ENCODE data around the gene FOXP1. TPM values are rescaled to one million over a fixed set of nuclear protein-coding genes. Genes with fewer than 3 reads are reported as not detected.

The FOXP1 gene
- 10.2 TPM for polyA plus RNA-seq (2012; ENCODE audit: insufficient read depth, insufficient read length)

DNA sequence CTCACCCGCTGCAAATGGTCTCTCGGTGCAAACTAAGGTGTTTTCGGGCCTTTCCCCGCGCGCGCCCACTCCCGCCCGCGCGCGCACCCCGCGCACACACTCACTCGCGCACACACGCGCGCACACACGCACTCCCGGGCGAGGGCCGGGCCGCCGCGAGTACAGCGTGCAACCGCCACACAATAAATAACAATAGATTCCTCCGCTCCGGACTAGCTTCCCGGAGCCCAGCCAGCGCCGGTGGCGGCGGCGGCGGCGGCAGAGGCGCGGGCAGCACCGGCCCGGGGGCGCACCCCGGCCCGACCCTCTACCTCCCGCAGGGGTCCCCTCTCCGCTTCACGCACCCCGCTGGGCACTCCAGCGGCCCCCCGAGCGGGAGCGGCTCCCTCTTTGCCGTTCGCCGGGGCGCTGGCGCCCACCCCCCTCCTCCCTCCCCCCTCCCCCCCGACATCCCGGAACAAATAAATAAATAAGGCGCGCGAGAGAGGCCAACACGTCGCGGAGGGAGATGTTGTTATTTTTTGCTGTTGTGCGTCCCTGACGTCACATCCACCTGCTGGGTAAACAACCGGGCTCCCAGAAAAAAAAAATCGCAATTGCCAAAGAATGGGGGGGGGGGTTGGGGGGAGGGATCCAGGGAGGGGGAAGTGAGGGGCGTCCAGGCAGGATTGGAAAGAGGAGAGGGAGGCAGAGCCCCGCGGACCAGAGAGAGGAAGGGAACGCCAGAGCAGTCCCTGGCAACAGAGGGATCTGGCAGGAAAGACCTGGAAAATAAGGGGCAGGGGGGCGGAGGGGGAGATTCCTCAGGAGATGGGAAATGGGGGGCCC, at the start of gene FOXP1:
Gene FOXP1 (minus strand): TSS at position 163 of the 828 bp plus-strand sequence. CDS start 385,347 bp downstream, outside the sequence.
- DNase-seq (ENCODE audit: low read depth, low spot score) = peak; percentile 90
- H3K4me3 ChIP-seq (ENCODE audit: low read length) = peak within 1 kb of the TSS; percentile 73

DNA sequence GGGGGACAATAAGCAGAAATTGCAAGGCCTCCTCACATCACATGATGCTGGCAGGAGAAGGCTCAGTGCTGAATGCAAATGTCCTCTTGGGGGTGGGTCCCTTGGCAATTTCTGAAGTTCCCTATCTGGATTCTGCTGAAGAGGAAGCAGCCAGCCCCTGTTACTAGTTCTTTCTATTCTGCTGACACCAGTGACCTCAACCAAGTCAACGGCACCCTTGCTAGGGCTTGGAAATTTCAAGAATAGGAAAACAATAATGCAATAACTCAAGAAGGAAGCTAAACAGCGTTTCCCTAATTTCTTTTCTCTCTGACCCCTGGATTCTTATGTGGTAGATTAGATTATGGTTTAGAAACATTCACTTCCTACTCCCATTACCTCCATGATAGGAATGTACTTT, 46.2 kb upstream of the FOXP1 start:
- no peak for DNase-seq (ENCODE audit: low read depth, low spot score)
- H3K4me3 ChIP-seq (ENCODE audit: low read length) = no peak overlapping the region

DNA sequence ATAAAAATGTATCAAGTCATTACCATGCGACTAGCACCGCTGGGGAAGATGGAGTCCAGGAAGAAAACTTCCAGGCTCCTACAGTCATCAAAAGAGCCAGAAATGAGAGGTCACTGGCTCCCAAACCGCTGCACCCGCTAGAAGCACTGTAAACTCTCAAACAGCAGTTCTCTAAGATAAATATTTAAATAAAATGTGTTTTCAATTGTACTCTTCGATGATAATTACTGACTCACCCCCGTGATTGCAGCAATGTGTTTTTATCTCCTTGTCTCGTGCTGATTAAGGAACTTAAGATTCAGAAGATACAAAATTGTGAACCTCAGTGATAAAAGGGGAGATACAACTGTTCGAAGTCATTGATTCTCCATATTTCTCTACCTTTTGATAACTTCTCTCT, 45.8 kb upstream of the FOXP1 start:
- no peak for DNase-seq (ENCODE audit: low read depth, low spot score)
- H3K4me3 ChIP-seq (ENCODE audit: low read length) = no peak overlapping the region

DNA sequence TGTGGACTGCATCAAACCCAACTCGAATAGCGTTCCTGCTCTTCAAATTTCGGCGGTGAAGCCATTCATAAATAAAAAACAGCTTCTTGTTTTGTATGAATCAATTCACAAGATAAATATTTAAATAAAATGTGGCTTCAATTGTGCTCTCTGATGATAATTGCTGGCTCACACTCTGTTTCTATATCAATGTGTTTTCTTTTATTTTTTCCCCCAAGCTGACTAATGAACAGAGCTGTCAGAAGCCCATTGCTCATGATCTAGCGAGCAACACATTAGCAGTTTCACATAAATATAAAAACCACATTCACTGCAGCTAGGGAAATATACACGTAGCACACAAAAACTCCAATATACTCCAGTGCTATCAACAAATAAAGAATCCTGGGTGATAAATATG, 45.0 kb upstream of the FOXP1 start:
- DNase-seq (ENCODE audit: low read depth, low spot score) = no peak
- no peak overlapping the region for H3K4me3 ChIP-seq (ENCODE audit: low read length)

DNA sequence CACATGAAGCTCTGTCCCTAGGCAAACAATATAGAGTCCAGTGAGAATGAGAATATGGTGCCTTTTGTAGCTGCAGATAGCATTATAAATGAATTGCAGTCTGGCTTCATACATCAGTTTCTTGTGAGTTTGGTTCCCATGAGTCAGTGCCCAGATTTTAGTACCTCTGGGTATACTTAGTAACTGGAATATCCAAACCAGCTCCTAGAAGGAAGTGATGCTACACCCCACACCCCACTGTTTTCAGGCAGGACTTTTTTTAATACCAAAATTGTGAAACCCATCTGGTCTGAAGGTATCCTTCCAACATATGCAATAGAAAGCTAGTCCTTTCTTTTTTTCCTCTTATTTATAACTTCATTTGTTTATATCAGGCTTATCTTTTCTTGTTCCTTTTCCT, 42.1 kb upstream of the FOXP1 start:
- DNase-seq (ENCODE audit: low read depth, low spot score) = no peak

DNA sequence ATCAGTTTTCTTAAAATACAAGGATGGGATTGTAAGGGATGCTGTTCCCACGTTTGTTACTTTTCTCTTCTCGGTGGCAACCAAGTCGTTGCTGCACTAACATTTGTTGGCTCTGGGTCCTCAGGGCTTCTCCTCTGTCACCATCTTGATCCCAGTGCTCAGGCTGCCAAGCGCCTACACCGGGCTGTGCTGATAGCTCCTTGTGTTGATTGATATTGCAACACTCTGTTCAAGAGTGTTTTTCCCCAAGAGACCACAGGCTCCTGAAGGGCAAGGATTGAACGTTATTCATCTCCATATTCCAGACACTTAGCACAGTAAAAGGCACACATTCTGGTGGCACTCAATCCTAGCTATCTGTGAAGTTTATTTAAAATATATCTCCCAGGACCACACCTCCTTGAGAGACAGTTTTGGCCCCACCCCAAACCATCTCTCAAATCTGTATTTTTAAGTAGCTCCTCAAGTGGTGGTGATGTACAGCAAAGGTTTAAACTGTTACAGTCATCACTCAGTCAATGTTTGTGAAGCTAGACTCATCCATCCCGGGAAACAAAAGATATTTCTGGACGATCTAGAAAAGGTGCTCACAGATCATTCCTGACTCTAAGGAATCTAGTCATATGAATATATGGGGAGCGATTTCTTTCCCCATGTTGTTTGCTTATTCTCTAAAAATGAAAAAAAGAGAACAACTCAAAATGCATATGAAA, 38.5 kb upstream of the FOXP1 start:
- no peak for DNase-seq (ENCODE audit: low read depth, low spot score)
- H3K4me3 ChIP-seq (ENCODE audit: low read length) = no peak overlapping the region

More for the DNA sequence above, 42.1 kb upstream of the FOXP1 start:
- no peak overlapping the region for H3K4me3 ChIP-seq (ENCODE audit: low read length)

DNA sequence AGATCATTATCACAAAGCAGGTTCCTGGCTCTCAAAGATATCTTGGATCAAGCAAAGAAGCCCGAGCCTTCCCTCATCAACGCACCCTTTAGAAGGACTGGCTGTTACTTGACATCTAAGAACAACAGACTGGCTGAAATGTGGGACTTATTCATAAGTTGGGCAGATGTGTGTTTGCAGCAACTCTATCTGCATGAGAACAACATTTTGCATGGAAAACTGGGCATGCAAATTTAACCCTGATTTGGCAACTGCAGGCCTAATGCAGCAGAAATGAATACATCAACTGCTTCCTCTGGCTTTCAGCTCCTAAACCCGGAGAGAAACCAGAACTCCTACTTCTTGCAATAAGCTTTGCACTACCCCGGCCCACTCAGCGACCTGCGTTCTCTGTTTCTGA, 35.0 kb upstream of the FOXP1 start:
- H3K4me3 ChIP-seq (ENCODE audit: low read length) = no peak overlapping the region
- DNase-seq (ENCODE audit: low read depth, low spot score) = no peak

DNA sequence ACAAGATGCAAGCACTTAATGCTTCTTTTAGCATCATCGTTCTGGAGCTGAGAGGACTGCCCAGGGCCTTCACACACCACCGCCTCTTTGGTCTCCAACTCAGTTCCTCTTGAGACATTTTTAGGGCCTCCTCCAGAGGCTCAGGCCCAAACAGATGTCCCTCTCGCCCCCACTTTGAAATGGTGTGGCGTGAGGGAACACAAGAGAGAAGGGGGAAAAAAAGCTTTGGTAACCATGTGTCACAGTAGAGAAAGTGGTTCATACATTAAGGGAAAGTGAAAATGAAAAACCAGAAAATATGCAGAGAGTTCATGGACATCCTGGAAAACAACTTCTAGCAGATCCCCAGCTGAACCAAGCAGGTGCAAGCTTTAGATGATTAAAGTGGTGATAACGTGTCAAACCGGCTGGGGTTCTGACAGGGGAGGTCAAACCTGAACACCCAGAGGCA, 33.1 kb upstream of the FOXP1 start:
- H3K4me3 ChIP-seq (ENCODE audit: low read length) = no peak overlapping the region

DNA sequence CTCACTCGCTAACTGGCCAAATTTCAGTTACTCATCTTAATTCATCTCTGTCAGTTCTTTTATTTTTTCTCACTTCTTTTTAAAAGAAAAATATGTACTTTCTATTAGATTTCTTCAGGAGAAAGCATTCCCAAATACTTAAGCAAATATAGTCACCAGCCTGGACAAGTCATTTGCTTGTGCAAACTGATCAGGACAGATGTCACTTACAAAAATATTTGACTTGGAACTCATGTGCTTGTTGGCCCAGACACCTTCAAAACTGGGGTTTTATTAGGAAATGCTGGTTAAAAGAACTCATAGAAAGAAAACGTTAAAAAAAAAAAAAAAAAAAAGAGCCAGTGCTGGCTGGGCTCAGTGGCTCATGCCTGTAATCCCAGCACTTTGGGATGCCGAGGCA, 31.3 kb upstream of the FOXP1 start:
- no peak overlapping the region for H3K4me3 ChIP-seq (ENCODE audit: low read length)
- no peak for DNase-seq (ENCODE audit: low read depth, low spot score)

More for the DNA sequence above, 33.1 kb upstream of the FOXP1 start:
- peak; percentile 25 for DNase-seq (ENCODE audit: low read depth, low spot score)

DNA sequence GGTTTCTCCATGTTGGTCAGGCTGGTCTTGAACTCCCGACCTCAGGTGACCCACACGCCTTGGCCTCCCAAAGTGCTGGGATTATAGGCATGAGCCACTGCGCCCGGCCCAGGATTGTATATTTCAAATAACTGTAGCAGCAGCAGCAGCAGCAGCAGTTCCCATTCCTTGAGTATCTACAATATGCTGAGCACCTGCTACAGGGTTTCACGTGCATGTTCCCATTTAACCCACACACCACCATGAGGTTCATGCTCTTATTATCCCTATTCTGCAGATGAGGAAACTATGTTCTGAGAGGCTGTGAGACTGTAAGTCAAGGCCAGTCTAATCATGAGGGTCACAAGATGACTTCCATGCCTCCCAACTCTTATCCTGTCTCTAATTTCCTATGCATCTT, 30.9 kb upstream of the FOXP1 start:
- H3K4me3 ChIP-seq (ENCODE audit: low read length) = no peak overlapping the region
- no peak for DNase-seq (ENCODE audit: low read depth, low spot score)

DNA sequence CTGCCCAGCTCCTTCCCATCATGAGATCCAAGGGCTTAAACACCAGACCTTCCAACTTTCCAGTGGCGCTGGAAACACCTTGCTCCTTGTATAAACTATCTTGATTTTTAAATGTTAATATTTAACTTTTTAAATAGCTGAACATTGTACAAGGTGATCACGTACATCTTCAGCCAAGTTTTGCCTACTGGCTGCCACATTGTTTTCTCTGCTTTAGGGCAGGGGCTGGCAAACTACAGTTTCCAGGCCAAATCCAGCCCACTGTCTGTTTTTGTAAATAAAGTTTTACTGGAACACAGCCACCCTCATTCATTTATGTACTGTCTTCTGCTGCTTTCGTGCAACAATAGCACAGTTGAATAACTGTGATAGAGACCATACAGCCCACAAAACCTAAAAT, 27.6 kb upstream of the FOXP1 start:
- H3K4me3 ChIP-seq (ENCODE audit: low read length) = no peak overlapping the region

DNA sequence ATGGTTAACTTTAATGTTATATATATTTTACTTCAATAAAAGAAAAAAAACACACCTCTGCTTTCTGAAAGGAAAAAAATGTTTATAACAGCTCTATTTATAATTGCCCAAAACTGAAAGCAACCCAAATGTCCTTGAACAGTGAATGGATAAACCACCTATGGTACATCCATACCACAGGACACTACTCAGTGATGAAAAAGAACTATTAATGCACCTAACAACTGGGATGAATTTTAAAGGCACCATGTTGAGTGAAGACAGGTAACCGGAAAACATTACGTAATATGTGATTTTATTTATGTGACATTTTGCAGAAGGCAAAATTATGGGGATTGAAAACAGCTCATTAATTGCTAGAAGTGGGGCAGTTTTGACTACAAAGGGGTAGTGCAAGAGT, 23.8 kb upstream of the FOXP1 start:
- no peak overlapping the region for H3K4me3 ChIP-seq (ENCODE audit: low read length)
- no peak for DNase-seq (ENCODE audit: low read depth, low spot score)

More for the DNA sequence above, 27.6 kb upstream of the FOXP1 start:
- DNase-seq (ENCODE audit: low read depth, low spot score) = no peak

DNA sequence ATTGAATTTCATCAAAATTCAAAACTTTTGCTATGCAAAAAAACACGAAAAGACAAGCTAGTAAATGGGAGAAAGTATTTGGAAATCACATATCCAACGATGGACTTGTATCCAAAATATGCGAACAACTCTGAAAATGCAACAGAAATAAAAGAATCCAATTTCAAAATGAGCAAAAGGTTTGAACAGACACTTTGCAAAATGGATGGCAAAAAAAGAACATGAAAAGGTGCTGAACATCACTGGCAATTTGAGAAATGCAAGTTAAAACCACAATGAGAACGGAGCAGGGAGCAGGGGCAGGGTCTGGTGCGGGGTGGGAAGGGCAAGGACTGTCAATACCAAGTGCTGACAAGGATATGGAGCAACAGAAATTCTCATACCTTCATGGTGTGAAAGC, 23.1 kb upstream of the FOXP1 start:
- DNase-seq (ENCODE audit: low read depth, low spot score) = no peak
- H3K4me3 ChIP-seq (ENCODE audit: low read length) = no peak overlapping the region

DNA sequence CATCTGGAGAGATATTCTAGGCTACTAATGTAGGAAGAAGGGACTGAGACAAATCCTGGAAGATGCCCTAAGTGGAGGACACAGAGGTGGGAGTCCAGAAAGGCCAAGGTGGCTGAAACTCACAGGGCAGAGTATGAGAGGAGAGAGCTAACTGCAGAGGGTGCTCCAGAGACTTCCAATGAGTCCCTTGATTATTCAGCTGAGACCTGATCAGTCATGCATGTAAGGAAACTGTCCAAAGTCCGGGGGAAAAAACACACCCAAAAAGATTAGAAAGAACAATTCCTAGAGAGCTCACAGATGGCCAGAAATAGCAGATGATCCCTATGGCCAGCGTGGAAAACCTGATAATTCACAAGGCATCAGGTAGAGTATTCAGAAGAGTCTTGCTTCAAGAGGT, 18.7 kb upstream of the FOXP1 start:
- no peak overlapping the region for H3K4me3 ChIP-seq (ENCODE audit: low read length)
- no peak for DNase-seq (ENCODE audit: low read depth, low spot score)

DNA sequence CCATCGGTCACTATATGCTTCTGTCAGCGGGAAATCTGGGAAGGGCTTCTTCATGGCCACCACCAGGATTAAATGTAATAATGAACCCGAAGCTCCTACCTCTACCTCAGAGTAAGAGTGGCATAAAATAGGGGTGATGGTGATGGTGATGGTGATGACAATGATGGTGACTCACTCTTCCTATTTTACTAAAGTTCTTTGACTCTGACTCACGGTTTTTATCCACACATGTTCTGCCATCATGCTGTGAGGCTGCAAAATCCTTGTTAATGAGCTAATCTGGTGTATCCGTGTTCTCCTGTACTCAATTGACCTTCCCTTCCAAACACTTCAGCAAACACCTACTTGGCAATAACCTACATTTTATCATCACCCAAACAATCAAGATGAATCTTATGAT, 18.3 kb upstream of the FOXP1 start:
- no peak overlapping the region for H3K4me3 ChIP-seq (ENCODE audit: low read length)
- DNase-seq (ENCODE audit: low read depth, low spot score) = no peak

DNA sequence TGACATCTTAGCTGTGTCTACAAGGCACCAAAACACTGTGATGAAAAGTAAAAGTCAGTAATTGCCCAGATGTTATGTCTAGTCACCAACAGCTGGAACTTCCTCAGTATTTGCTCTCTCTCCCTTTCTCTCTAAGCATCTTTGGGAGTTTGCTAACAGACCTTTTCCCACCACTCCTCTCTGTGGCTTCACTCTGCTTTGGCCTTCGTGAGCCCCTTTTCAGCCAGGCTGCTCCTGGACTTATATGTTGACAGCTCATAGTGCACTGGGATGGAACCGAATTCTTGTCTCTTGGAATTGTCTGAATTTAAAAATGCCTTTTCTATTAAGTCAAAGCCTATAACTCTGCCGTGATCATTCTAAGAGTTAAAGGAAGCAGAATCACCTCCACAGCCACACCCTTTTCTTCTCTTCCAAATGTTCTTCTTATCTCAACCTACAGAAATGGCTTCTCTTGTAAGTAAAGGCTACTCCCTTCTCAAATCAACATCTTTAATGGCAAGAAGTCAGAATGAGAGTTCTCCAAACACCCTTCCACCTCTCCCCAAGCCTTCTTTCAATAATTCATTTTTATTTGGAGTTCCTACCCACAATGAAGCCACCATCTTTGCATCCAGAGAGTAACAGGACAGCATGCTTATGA, 17.2 kb upstream of the FOXP1 start:
- DNase-seq (ENCODE audit: low read depth, low spot score) = no peak
- H3K4me3 ChIP-seq (ENCODE audit: low read length) = no peak overlapping the region

DNA sequence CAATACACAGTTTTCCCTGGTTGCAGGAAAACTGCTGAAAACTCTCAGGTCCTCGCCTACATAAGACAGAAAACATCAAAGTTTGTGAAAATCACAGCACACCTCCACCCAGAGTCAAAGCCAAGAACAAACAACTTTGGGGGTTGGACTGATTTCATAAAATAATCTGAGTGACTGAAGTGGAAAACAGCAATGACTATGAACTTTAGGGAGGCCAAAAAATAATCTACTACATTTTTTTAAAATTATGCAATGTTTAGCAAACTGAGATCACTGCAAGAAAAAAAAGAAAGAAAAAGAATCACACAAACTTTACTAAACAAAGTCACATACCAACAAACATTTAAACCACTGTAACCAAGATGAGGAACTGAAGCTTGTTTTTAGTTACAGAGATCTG, 15.9 kb upstream of the FOXP1 start:
- DNase-seq (ENCODE audit: low read depth, low spot score) = no peak
- no peak overlapping the region for H3K4me3 ChIP-seq (ENCODE audit: low read length)

DNA sequence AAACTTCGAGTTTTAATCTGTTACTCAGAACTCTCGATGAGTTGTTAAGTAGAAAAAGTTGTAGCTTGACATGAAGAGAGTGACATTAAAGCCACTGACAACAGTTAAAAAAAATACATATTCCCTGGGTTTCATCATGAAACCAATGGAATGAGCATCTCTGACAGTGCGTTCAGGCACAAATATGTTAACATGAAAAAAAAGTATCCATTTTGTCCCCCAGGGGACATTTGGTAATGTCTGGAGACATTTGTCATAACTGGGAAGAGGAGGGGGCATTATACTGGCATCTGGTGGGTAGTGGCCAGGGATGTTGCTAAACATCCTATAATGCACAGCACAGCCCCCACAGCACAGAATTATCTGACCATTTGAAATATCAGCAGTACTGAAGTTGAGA, 14.8 kb upstream of the FOXP1 start:
- H3K4me3 ChIP-seq (ENCODE audit: low read length) = no peak overlapping the region
- DNase-seq (ENCODE audit: low read depth, low spot score) = no peak

DNA sequence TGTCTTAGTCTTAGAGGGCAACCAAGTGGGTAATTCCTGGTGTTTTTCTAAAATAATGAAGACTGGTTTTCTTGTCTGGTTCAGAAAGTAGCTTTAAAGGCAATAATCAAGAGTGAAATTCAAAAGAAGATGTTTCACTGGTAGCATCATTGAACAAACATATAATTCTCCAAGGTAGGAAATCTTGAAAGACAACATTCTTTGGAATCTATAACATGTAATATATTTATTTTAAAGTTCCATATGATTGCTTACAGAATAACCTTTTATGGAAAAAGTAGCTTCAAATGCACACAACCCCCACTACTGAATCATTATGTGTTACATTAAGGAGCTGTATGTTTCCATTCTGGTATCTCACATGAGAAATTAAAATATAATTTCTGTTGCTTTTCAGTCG, 13.8 kb upstream of the FOXP1 start:
- DNase-seq (ENCODE audit: low read depth, low spot score) = no peak
- H3K4me3 ChIP-seq (ENCODE audit: low read length) = no peak overlapping the region

DNA sequence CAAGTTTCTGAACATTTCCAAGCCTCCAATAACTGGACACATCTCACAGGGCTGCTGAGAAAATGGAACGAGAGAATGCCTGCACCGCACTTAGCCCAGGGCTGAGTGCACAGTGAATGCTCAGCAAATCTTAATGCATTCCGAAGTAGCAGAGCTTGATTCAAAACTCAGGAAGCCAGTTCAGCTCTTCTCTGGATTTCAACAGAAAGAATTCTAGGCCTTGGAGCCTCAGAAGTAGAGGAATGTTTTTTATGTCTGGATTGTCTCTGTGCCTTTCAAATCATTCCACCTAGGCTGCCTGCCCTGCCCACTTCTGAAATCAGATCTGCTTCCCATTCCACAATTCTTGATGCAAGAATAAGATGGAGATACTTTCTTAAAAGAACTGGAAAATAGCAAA, 9.6 kb upstream of the FOXP1 start:
- H3K4me3 ChIP-seq (ENCODE audit: low read length) = no peak overlapping the region
- no peak for DNase-seq (ENCODE audit: low read depth, low spot score)

Data from Jurkat, Clone E6-1 (cell line).